Measurements from ENCODE around the gene CAB39. TPM values are rescaled to one million over a fixed set of nuclear protein-coding genes. Genes with fewer than 3 reads are reported as not detected.

Gene CAB39
- total RNA-seq (2021; fragmentation: NEBNext Ultra II Directional; extraction: Animal tissue kit (Norgen Biotek cat#: 25700)) (48.3 and 50.5 TPM in 2 replicates), polyA plus RNA-seq (2011; rRNA removed) (12.8 and 16.4 TPM in 2 replicates), polyA minus RNA-seq (2011; rRNA and poly(A)+ RNA removed) (42.6 and 45.2 TPM in 2 replicates)
- polyA plus RNA-seq (2011; cell fraction: cytosol; rRNA removed) = 21.9 TPM
- polyA plus RNA-seq (2011; cell fraction: nucleus; rRNA removed) = 10.9 TPM
- 22.0 to 33.8 TPM (median 26.7 TPM) in 4 replicates for polyA plus RNA-seq (2012, experiment 1 of 2)
- 2.2 TPM for polyA plus RNA-seq (2012, experiment 2 of 2)
- 24.1 TPM for polyA plus RNA-seq (2013, experiment 1 of 2)
- polyA plus RNA-seq (2013, experiment 2 of 2) = 25.0 TPM
- 28.2 TPM for polyA minus RNA-seq (2011; cell fraction: cytosol; rRNA and poly(A)+ RNA removed)
- 29.6 TPM for polyA minus RNA-seq (2011; cell fraction: nucleus; rRNA and poly(A)+ RNA removed)
- long read RNA-seq, experiment 1, transcript CAB39-201 (9 exons, 3,826 nt) = major isoform, 10 of 59 reads
- long read RNA-seq, experiment 1, partial matches to known transcripts = 45 of 59 reads
- long read RNA-seq, experiment 1, other reads (novel, unspliced or antisense) = 4 of 59 reads
- long read RNA-seq, experiment 2, partial matches to known transcripts = 0 of 4 reads
- long read RNA-seq, experiment 2, other reads (novel, unspliced or antisense) = 4 of 4 reads

DNA sequence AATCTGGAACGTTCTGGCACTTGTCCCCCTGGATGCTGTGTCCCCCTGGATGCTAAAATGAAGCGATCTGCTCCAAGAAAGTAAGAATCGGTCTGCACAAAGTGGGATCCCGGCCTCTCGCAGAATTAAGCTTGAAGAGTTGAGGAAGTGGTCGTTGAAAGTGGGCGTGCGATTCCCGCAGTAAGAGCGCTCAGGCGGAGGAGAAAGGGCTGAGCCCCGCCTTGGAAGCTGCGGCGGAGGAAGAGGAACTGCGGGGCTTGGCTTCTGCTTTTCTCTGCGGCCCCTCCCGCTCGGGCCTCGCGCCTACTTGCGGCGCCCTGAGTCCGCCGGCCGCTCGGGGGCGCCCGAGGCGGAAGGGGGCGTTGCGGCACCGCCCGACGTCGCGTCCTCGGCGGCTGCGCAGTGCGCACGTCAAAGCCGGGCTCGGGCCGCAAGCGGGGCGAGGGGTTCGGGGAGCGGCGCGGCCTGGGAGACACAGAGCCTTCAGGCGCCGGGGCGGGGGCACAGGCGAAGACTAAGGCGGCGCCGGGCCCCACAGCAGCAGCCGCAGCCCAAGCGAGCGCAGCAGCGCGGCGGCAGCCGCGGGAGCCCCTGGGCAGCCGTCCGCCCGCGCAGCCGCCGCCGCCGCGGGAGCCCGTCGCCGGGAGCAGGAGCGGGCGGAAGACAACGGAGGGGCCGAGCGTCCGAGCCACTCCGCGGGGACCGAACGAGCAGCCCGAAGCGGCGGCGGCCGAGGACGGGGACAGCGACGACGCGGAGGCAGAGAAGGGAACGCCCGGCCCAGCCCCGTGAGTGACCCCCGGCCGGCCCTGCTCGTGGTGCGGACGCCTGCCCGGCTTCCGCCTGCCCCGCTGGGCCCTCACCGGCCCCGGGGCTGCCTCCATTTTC, at the start of gene CAB39:
Gene CAB39, plus strand, starts transcription at position 400 of the 888 bp plus-strand sequence. CDS start 47,160 bp downstream, outside the sequence.
- Histone ChIP-seq H4K5ac (ENCODE audit: insufficient read length, low read depth, low read length) (peak within 1 kb of the TSS; percentile 12), H3K27ac (ENCODE audit: low read depth, low read length) (no peak within 1 kb of the TSS), H3K56ac (replicated peaks; ENCODE audit: insufficient read length, low read depth, low read length) (peak within 1 kb of the TSS; percentile 21), H4K8ac (ENCODE audit: extremely low read depth, insufficient read depth, low read length) (peak within 1 kb of the TSS; percentile 59; the same call in 1 of the 2 replicates), H2BK12ac (ENCODE audit: low read depth, low read length) (no peak within 1 kb of the TSS), H3K4me1 (replicated peaks in 1 of 4; ENCODE audit: control insufficient read depth in 3 of 4, insufficient read depth in 4 of 4, low read length in 3 of 4) (peaks cover 4 to 13% (median 5%) of the 10 kb centered on the region in 4 experiments; a peak in 6 of 7 replicates), H2BK20ac (ENCODE audit: low read length) (no peak within 1 kb of the TSS), H3K27me3 (replicated peaks in 1 of 4; ENCODE audit: control insufficient read depth in 3 of 4, extremely low read depth in 1 of 4, insufficient read depth in 3 of 4, low read length in 3 of 4) (no peaks in the 10 kb centered on the region), H4K20me1 (replicated peaks in 1 of 2; ENCODE audit: control insufficient read depth in 1 of 2, insufficient read depth in 2 of 2, low read length in 2 of 2) (peaks cover 1 to 3% of the 10 kb centered on the region in 2 experiments), H2BK15ac (ENCODE audit: low read length) (no peak within 1 kb of the TSS), H2AK5ac (ENCODE audit: low read depth, low read length) (no peak within 1 kb of the TSS), H3K4me2 (ENCODE audit: insufficient read depth in 1 of 2, low read depth in 2 of 2, low read length in 2 of 2) (peak within 1 kb of the TSS; percentile 72 to 77), H3K4ac (replicated peaks; ENCODE audit: insufficient read length, low read depth, low read length) (no peak within 1 kb of the TSS), H3K79me1 (ENCODE audit: low read depth, low read length) (peaks cover 4% of the 10 kb centered on the region), H3K23me2 (ENCODE audit: low read depth, low read length) (peaks cover 15% of the 10 kb centered on the region; the same call in 1 of the 2 replicates), H4K91ac (replicated peaks; ENCODE audit: insufficient read length, low read length) (no peak within 1 kb of the TSS), H3K9me3 (ENCODE audit: insufficient read depth in 2 of 2, low read depth in 1 of 2, low read length in 1 of 2) (no peaks in the 10 kb centered on the region), H2BK120ac (replicated peaks; ENCODE audit: low read depth, low read length) (peak within 1 kb of the TSS; percentile 30), H3K18ac (ENCODE audit: extremely low read depth, low read length) (peak within 1 kb of the TSS; percentile 9; the same call in 1 of the 2 replicates), H3K79me2 (ENCODE audit: control insufficient read depth in 1 of 2, insufficient read depth in 2 of 2, low read length in 2 of 2) (peaks cover 10 to 46% of the 10 kb centered on the region in 2 experiments), H2AFZ (ENCODE audit: low read length) (peak within 1 kb of the TSS; percentile 97), H3K4me3 (ENCODE audit: extremely low read depth in 1 of 4, insufficient read depth in 2 of 4, low read depth in 3 of 4, low read length in 4 of 4) (peak within 1 kb of the TSS; percentile 73 to 92 (median 88)), H3K23ac (ENCODE audit: insufficient read length) (no peak within 1 kb of the TSS), H3K36me3 (ENCODE audit: control insufficient read depth in 2 of 4, insufficient read depth in 4 of 4, low read length in 3 of 4) (0 out of 8 replicates have a peak, but pooled peaks cover 0 to 3% (median 0%) of the 10 kb centered on the region in 4 experiments), H3K9ac (replicated peaks in 1 of 4; ENCODE audit: extremely low read depth in 1 of 4, low read depth in 3 of 4, low read length in 3 of 4) (peak within 1 kb of the TSS; percentile 63 to 87 (median 70)), H3K14ac (ENCODE audit: insufficient read length) (no peak within 1 kb of the TSS), H2BK5ac (ENCODE audit: low read depth, low read length) (peak within 1 kb of the TSS; percentile 63; the same call in 1 of the 2 replicates)
- ChIA-PET POLR2A (ENCODE audit: partially characterized antibody) (interaction anchor here (0.6 to 1.2 kb wide), 3 partner anchors 14 to 759 kb away, joined by 3 read pairs; no protein-coding TSS in a partner anchor), CTCF (ENCODE audit: partially characterized antibody) (interaction anchor here (0.8 to 4.0 kb wide), 6 partner anchors 8 to 86 kb away, joined by 3 to 23 read pairs (median 4); no protein-coding TSS in a partner anchor)
- FAIRE-seq (no peak), DNase-seq (ENCODE audit: low read depth in 1 of 2, low spot score in 2 of 2) (peak; percentile 73 to 86)
- 3% methylated on average over 59 of the region's 110 CpGs; no CpG with 5 or more reads in 1 of the 2 experiments for WGBS, 2 experiments (ENCODE audit: extremely low coverage in 1 of 2, insufficient coverage in 1 of 2, insufficient read length in 1 of 2, insufficient replicate concordance in 2 of 2, low coverage in 1 of 2, low lambda C conversion rate in 2 of 2, missing lambda C conversion rate in 1 of 2)
- TF ChIP-seq JUND (IDR thresholded peaks at IDR 0.05; ENCODE audit: low read length) (0 out of 2 replicates have a peak, but pooled peaks have one; percentile 24), RAD21 (IDR thresholded peaks at IDR 0.05 in 1 of 2, conservative IDR thresholded peaks at IDR 0.05 in 1 of 2; ENCODE audit: low read depth in 2 of 2, low read length in 2 of 2) (peak; percentile 34 to 61), BCL11A (IDR thresholded peaks at IDR 0.05; ENCODE audit: low read depth in 2 of 2, low read length in 2 of 2) (no peak), TAF1 (IDR thresholded peaks at IDR 0.05; ENCODE audit: low read depth, low read length) (peak; percentile 84), ASH2L (IDR thresholded peaks at IDR 0.05; ENCODE audit: low read length) (peak; percentile 37)
- TF ChIP-seq, protein P1, sequence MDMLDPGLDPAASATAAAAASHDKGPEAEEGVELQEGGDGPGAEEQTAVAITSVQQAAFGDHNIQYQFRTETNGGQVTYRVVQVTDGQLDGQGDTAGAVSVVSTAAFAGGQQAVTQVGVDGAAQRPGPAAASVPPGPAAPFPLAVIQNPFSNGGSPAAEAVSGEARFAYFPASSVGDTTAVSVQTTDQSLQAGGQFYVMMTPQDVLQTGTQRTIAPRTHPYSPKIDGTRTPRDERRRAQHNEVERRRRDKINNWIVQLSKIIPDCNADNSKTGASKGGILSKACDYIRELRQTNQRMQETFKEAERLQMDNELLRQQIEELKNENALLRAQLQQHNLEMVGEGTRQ (IDR thresholded peaks at IDR 0.05; ENCODE audit: low read length) = no peak

Measured in H1 (cell line).